CD4-positive, CD25-positive, alpha-beta regulatory T cell (primary cell): Measurements from ENCODE around the gene NUDCD3. TPM values are rescaled to one million over a fixed set of nuclear protein-coding genes. Genes with fewer than 3 reads are reported as not detected.
A peak's percentile ranks its signal among the peaks of the same experiment; 100 is the strongest.

ENCODE experiments used
- ATAC-seq, 2 donors: fragments of 150-1000 bp; cut with Tn5 transposase; one replicate each; pipeline ENCODE4 v1.10.0; 2021; ENCODE audit warnings: low read depth in 2 of 2, moderate number of reproducible peaks in 2 of 2, moderate library complexity in 1 of 2
- DNase-seq, 3 donors: peaks; one replicate each; pipeline versions ENCODE4 v3.0.0 to v3.0.0-alpha.2; 2012 to 2022; ENCODE audit warnings: mixed read lengths in 1 of 3
- H3K27ac ChIP-seq: one replicate; pipeline ENCODE4 v1.7.0; 2013; ENCODE audit warnings: mild to moderate bottlenecking, low read length; ENCODE audit not compliant: insufficient read depth, poor library complexity, severe bottlenecking
- H3K27me3 ChIP-seq: one replicate; pipeline ENCODE4 v1.7.0; 2013; ENCODE audit warnings: low read length; ENCODE audit not compliant: control insufficient read depth, insufficient read depth
- H3K36me3 ChIP-seq: one replicate; pipeline ENCODE4 v1.7.0; 2013; ENCODE audit warnings: mild to moderate bottlenecking, low read length, moderate library complexity; ENCODE audit not compliant: control insufficient read depth, insufficient read depth
- H3K4me1 ChIP-seq: 2 replicates; pipeline ENCODE4 v1.7.0; 2013; ENCODE audit warnings: mild to moderate bottlenecking, low read length; ENCODE audit not compliant: insufficient read depth, control insufficient read depth, poor library complexity, severe bottlenecking
- H3K4me3 ChIP-seq: one replicate; pipeline ENCODE4 v1.7.0; 2013; ENCODE audit warnings: low read depth, mild to moderate bottlenecking, low read length, moderate library complexity
- H3K9me3 ChIP-seq, 2 experiments: 1 replicate in 1 of 2; 2 replicates in 1 of 2; pipeline ENCODE4 v1.7.0; 2013; ENCODE audit warnings: low read length in 2 of 2, mild to moderate bottlenecking in 1 of 2, moderate library complexity in 1 of 2; ENCODE audit not compliant: control insufficient read depth in 2 of 2
- H3K27ac Mint-ChIP-seq, 3 donors: one replicate each; pipeline ENCODE4 v1.8.0; 2020 to 2022; ENCODE audit warnings: mild to moderate bottlenecking in 3 of 3, mixed read lengths in 3 of 3, moderate library complexity in 2 of 3
- H3K27me3 Mint-ChIP-seq: one replicate; pipeline ENCODE4 v1.8.0; 2022; ENCODE audit warnings: mild to moderate bottlenecking, mixed read lengths
- H3K36me3 Mint-ChIP-seq: one replicate; pipeline ENCODE4 v1.8.0; 2020; ENCODE audit warnings: mixed read lengths
- H3K4me1 Mint-ChIP-seq, 4 donors: one replicate each; pipeline ENCODE4 v1.8.0; 2020 to 2022; ENCODE audit warnings: mixed read lengths in 4 of 4, mild to moderate bottlenecking in 1 of 4
- H3K4me3 Mint-ChIP-seq, 4 donors: one replicate each; pipeline ENCODE4 v1.8.0; 2020 to 2022; ENCODE audit warnings: mild to moderate bottlenecking in 4 of 4, mixed read lengths in 4 of 4, moderate library complexity in 3 of 4
- H3K9me3 Mint-ChIP-seq, 7 donors: one replicate each; pipeline ENCODE4 v1.8.0; 2020 to 2022; ENCODE audit warnings: mixed read lengths in 7 of 7, mild to moderate bottlenecking in 3 of 7, moderate library complexity in 2 of 7
- polyA plus RNA-seq, 4 donors: library from polyadenylated mRNA; unstranded; fragments of 300-500 nt; fragmentation: Illumina TruSeq; gene quantifications; one replicate each; pipeline ENCODE4 v1.2.3, GENCODE V29; 2021
- total RNA-seq: library from RNA; stranded (reverse); gene quantifications from one replicate; pipeline ENCODE4 v1.2.3, GENCODE V29; 2022

Gene NUDCD3
- total and polyA plus RNA-seq, 5 donors from 2014 or later, result 55.6 to 85.6 (median 70.1) TPM

GRCh38 chr7:44451123-44451522 is 39.3 kb downstream of the NUDCD3 start:
- no peak overlapping the region for H3K27ac Mint-ChIP-seq
- Histone ChIP-seq H3K4me1 (peaks cover 4% of the 10 kb centered on the region), H3K27me3 (no peaks in the 10 kb centered on the region), H3K4me3 (no peak overlapping the region), H3K9me3 (peaks cover 0 to 4% of the 10 kb centered on the region in 2 experiments), H3K27ac (no peak overlapping the region), H3K36me3 (peaks cover 48% of the 10 kb centered on the region)
- no peak for DNase-seq
- H3K4me1 Mint-ChIP-seq, result peaks cover 33 to 54% (median 43%) of the 10 kb centered on the region in 4 donors
- H3K4me3 Mint-ChIP-seq, result no peak overlapping the region
- peaks cover 0 to 4% (median 0%) of the 10 kb centered on the region in 7 donors for H3K9me3 Mint-ChIP-seq
- no peak for ATAC-seq
- peaks cover 56% of the 10 kb centered on the region for H3K36me3 Mint-ChIP-seq
- no peaks in the 10 kb centered on the region for H3K27me3 Mint-ChIP-seq

GRCh38 chr7:44449584-44449928 is 40.9 kb downstream of the NUDCD3 start:
- Mint-ChIP-seq H3K4me3 (no peak overlapping the region), H3K27me3 (no peaks in the 10 kb centered on the region)
- H3K36me3 ChIP-seq, result peaks cover 62% of the 10 kb centered on the region

GRCh38 chr7:44448922-44449583 is 41.4 kb downstream of the NUDCD3 start:
- H3K4me3 Mint-ChIP-seq, result peak overlapping the region in 1 of 4 donors; percentile 18
- no peaks in the 10 kb centered on the region for H3K27me3 Mint-ChIP-seq
- no peaks in the 10 kb centered on the region for H3K27me3 ChIP-seq
- peaks cover 66% of the 10 kb centered on the region for H3K36me3 Mint-ChIP-seq
- H3K36me3 ChIP-seq, result peaks cover 65% of the 10 kb centered on the region
- DNase-seq, result no peak
- H3K4me1 Mint-ChIP-seq, result peaks cover 21 to 49% (median 35%) of the 10 kb centered on the region in 4 donors
- H3K9me3 ChIP-seq, result peaks cover 3 to 17% of the 10 kb centered on the region in 2 experiments
- H3K4me3 ChIP-seq, result no peak overlapping the region
- peaks cover 0 to 15% (median 0%) of the 10 kb centered on the region in 7 donors for H3K9me3 Mint-ChIP-seq
- ATAC-seq, result no peak
- H3K4me1 ChIP-seq, result no peaks in the 10 kb centered on the region
- no peak overlapping the region for H3K27ac ChIP-seq
- peak overlapping the region; percentile 5 to 78 (median 21) for H3K27ac Mint-ChIP-seq

More at GRCh38 chr7:44449584-44449928, 40.9 kb downstream of the NUDCD3 start:
- Mint-ChIP-seq H3K9me3 (peaks cover 0 to 15% (median 0%) of the 10 kb centered on the region in 7 donors), H3K36me3 (peaks cover 68% of the 10 kb centered on the region), H3K27ac (peak overlapping the region in 1 of 3 donors; percentile 21), H3K4me1 (peaks cover 24 to 51% (median 38%) of the 10 kb centered on the region in 4 donors)
- no peaks in the 10 kb centered on the region for H3K27me3 ChIP-seq
- DNase-seq (no peak), ATAC-seq (no peak)
- no peak overlapping the region for H3K4me3 ChIP-seq
- H3K4me1 ChIP-seq, result no peaks in the 10 kb centered on the region
- H3K27ac ChIP-seq, result no peak overlapping the region
- peaks cover 3 to 17% of the 10 kb centered on the region in 2 experiments for H3K9me3 ChIP-seq

DNA sequence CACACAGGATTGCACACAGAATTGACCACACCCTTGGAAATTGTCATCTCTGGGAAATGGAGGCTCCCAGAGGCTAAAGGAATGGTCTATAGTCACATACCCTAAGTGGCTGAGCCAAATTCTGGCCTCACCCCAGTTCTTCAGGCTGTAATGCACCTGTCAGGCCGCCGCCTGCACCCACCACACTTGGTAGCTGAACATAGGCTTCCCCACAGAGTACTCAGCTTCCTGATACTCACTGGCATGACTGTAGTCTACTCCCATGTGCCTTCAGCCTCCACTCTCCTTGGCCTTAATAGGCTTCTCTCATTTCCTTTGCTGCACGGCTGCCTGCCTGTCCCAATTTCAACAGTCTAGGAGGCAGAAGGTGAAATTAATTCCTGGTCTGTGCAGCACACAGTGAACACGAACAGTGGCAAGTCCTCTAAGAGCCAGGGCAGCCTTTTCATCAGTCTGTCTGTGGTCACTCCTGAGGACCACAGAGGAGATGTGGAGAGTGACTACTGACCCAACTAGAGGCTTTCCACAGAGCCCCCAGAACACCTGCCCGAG is 42.5 kb downstream of the NUDCD3 start:
- Histone ChIP-seq H3K9me3 (peaks cover 3 to 17% of the 10 kb centered on the region in 2 experiments), H3K36me3 (peaks cover 66% of the 10 kb centered on the region), H3K27me3 (no peaks in the 10 kb centered on the region), H3K4me1 (no peaks in the 10 kb centered on the region), H3K27ac (no peak overlapping the region), H3K4me3 (no peak overlapping the region)
- peaks cover 21 to 53% (median 35%) of the 10 kb centered on the region in 4 donors for H3K4me1 Mint-ChIP-seq
- no peak for ATAC-seq
- H3K4me3 Mint-ChIP-seq, result no peak overlapping the region
- peaks cover 62% of the 10 kb centered on the region for H3K36me3 Mint-ChIP-seq
- no peak overlapping the region for H3K27ac Mint-ChIP-seq
- no peaks in the 10 kb centered on the region for H3K27me3 Mint-ChIP-seq
- H3K9me3 Mint-ChIP-seq, result peaks cover 0 to 15% (median 0%) of the 10 kb centered on the region in 7 donors
- no peak for DNase-seq

GRCh38 chr7:44445986-44446671 is 44.3 kb downstream of the NUDCD3 start:
- H3K4me1 ChIP-seq, result peaks cover 2% of the 10 kb centered on the region
- no peak overlapping the region for H3K27ac ChIP-seq
- Mint-ChIP-seq H3K27me3 (no peaks in the 10 kb centered on the region), H3K36me3 (peaks cover 59% of the 10 kb centered on the region), H3K9me3 (peaks cover 0 to 15% (median 0%) of the 10 kb centered on the region in 7 donors), H3K27ac (no peak overlapping the region), H3K4me3 (no peak overlapping the region), H3K4me1 (peaks cover 26 to 58% (median 38%) of the 10 kb centered on the region in 4 donors)
- H3K9me3 ChIP-seq, result peaks cover 3 to 17% of the 10 kb centered on the region in 2 experiments
- no peaks in the 10 kb centered on the region for H3K27me3 ChIP-seq
- H3K36me3 ChIP-seq, result peaks cover 57% of the 10 kb centered on the region
- no peak overlapping the region for H3K4me3 ChIP-seq
- ATAC-seq (no peak), DNase-seq (no peak)

- Mint-ChIP-seq H3K4me1 (peaks cover 23 to 77% (median 48%) of the 10 kb centered on the region in 4 donors), H3K27ac (peak overlapping the region in 1 of 3 donors; percentile 67)
These were observed 49.4 kb downstream of the NUDCD3 start for GRCh38 chr7:44441079-44441478.

GRCh38 chr7:44440577-44441078 is 49.8 kb downstream of the NUDCD3 start:
- Histone ChIP-seq H3K4me3 (no peak overlapping the region), H3K4me1 (peaks cover 10% of the 10 kb centered on the region), H3K9me3 (peaks cover 0 to 8% of the 10 kb centered on the region in 2 experiments), H3K27me3 (no peaks in the 10 kb centered on the region), H3K36me3 (peaks cover 24% of the 10 kb centered on the region), H3K27ac (no peak overlapping the region)
- H3K4me1 Mint-ChIP-seq, result peaks cover 25 to 80% (median 51%) of the 10 kb centered on the region in 4 donors
- H3K27me3 Mint-ChIP-seq, result no peaks in the 10 kb centered on the region
- ATAC-seq (no peak), DNase-seq (no peak)
- peaks cover 30% of the 10 kb centered on the region for H3K36me3 Mint-ChIP-seq
- H3K9me3 Mint-ChIP-seq, result peaks cover 0 to 8% (median 0%) of the 10 kb centered on the region in 7 donors
- H3K4me3 Mint-ChIP-seq, result no peak overlapping the region
- peak overlapping the region in 1 of 3 donors; percentile 58 for H3K27ac Mint-ChIP-seq

More at GRCh38 chr7:44441079-44441478, 49.4 kb downstream of the NUDCD3 start:
- no peaks in the 10 kb centered on the region for H3K27me3 Mint-ChIP-seq
- peaks cover 35% of the 10 kb centered on the region for H3K36me3 Mint-ChIP-seq
- ATAC-seq (no peak), DNase-seq (no peak)
- Histone ChIP-seq H3K36me3 (peaks cover 29% of the 10 kb centered on the region), H3K4me1 (peaks cover 10% of the 10 kb centered on the region), H3K4me3 (no peak overlapping the region), H3K9me3 (peaks cover 3 to 13% of the 10 kb centered on the region in 2 experiments), H3K27me3 (no peaks in the 10 kb centered on the region), H3K27ac (no peak overlapping the region)
- H3K9me3 Mint-ChIP-seq, result peaks cover 0 to 11% (median 0%) of the 10 kb centered on the region in 7 donors
- H3K4me3 Mint-ChIP-seq, result peak overlapping the region in 1 of 4 donors; percentile 21
